Kidney (tissue), 14 donors: ENCODE results near the gene SLC12A7. TPM values are rescaled to one million over a fixed set of nuclear protein-coding genes. Genes with fewer than 3 reads are reported as not detected.
A peak's percentile ranks its signal among the peaks of the same experiment; 100 is the strongest.

Experiments
- DNase-seq, 5 donors: peaks; one replicate each; pipeline ENCODE4 v3.0.0-alpha.2; 2013 to 2020
- FAIRE-seq: peaks from 2 replicates; lab custom pipeline; 2012; peaks lifted over from hg19 to GRCh38; lab: Jason Lieb, UNC
- H3K27ac ChIP-seq, 2 donors: one replicate each; pipeline ENCODE4 v1.7.0; 2013; ENCODE audit warnings: low read depth in 2 of 2, low read length in 2 of 2, inconsistent platforms in 1 of 2
- H3K27me3 ChIP-seq: one replicate; pipeline ENCODE4 v1.7.1; 2013; ENCODE audit warnings: low read length, inconsistent platforms; ENCODE audit not compliant: control insufficient read depth, insufficient read depth
- H3K36me3 ChIP-seq, 3 donors: one replicate each; pipeline versions ENCODE4 v1.7.0 to v1.7.1; 2013; ENCODE audit warnings: low read length in 3 of 3, control low read depth in 1 of 3, inconsistent platforms in 1 of 3; ENCODE audit not compliant: insufficient read depth in 3 of 3, control insufficient read depth in 2 of 3
- H3K4me1 ChIP-seq, 3 donors: one replicate each; pipeline versions ENCODE4 v1.7.0 to v1.7.1; 2013; ENCODE audit warnings: low read length in 3 of 3, inconsistent platforms in 1 of 3, low read depth in 1 of 3; ENCODE audit not compliant: control insufficient read depth in 2 of 3, insufficient read depth in 2 of 3
- H3K4me3 ChIP-seq, 3 donors: one replicate each; pipeline versions ENCODE4 v1.7.0 to v1.8.1; 2013; ENCODE audit warnings: low read length in 3 of 3, control low read depth in 1 of 3, inconsistent platforms in 1 of 3
- H3K9ac ChIP-seq, 3 donors: one replicate each; pipeline versions ENCODE4 v1.7.0 to v1.7.1; 2013; ENCODE audit warnings: low read length in 3 of 3, control low read depth in 1 of 3, inconsistent platforms in 1 of 3
- H3K9me3 ChIP-seq, 3 donors: one replicate each; pipeline versions ENCODE4 v1.7.0 to v1.7.1; 2013; ENCODE audit warnings: low read length in 3 of 3, control low read depth in 1 of 3, inconsistent platforms in 1 of 3; ENCODE audit not compliant: control insufficient read depth in 2 of 3, insufficient read depth in 1 of 3
- intact Hi-C: fragments of 100-400 bp; cut with DNase I; formaldehyde crosslinking; loops from one replicate; pipeline ENCODE4 v1.11.1; 2022
- polyA plus RNA-seq: library from polyadenylated mRNA; stranded (reverse); fragments of 350-450 nt; fragmentation: Illumina TruSeq; extraction: RNeasy Lipid Tissue Mini Kit (QIAGEN cat#74804); gene quantifications from one replicate; pipeline ENCODE4 v1.2.3, GENCODE V29; 2014; ENCODE audit warnings: low read depth, low replicate concordance; ENCODE audit not compliant: insufficient read depth
- total RNA-seq: library from RNA; stranded (reverse); fragmentation: NEBNext Ultra II Directional; extraction: Animal tissue kit (Norgen Biotek cat#: 25700); gene quantifications from one replicate; pipeline ENCODE4 v1.2.1, GENCODE V29; 2021
- TF ChIP-seq, protein P1 (sequence below): IDR thresholded peaks from 3 replicates; pipeline ENCODE4 v1.5.1; 2012; ENCODE audit warnings: mild to moderate bottlenecking, moderate library complexity, borderline replicate concordance; ENCODE audit not compliant: insufficient read depth; ENCODE audit errors: extremely low read depth
- donor health status: control.
- donor health status: control.
- donor health status: control.
- donor health status: control.
- donor health status: control.
- donor health status: DM: yes; HTN: yes; CAD: no.
- donor health status: Normal renal cell carcinoma (clear cell type).

The SLC12A7 gene
- total and polyA plus RNA-seq, 2 donors from 2014 or later, result 28.2 to 92.9 TPM

GRCh38 chr5:1011226-1011631, 100.6 kb downstream of the SLC12A7 start:
- FAIRE-seq (no peak), DNase-seq (peak in 3 of 5 donors; percentile 52 to 69 (median 54))
- no peak overlapping the region for H3K9ac ChIP-seq
- intact Hi-C loops, result no loop called here
- H3K4me1 ChIP-seq, result peaks cover 0 to 13% (median 2%) of the 10 kb centered on the region in 3 donors
- no peaks in the 10 kb centered on the region for H3K36me3 ChIP-seq
- no peaks in the 10 kb centered on the region for H3K9me3 ChIP-seq
- no peaks in the 10 kb centered on the region for H3K27me3 ChIP-seq
- TF ChIP-seq, protein P1, sequence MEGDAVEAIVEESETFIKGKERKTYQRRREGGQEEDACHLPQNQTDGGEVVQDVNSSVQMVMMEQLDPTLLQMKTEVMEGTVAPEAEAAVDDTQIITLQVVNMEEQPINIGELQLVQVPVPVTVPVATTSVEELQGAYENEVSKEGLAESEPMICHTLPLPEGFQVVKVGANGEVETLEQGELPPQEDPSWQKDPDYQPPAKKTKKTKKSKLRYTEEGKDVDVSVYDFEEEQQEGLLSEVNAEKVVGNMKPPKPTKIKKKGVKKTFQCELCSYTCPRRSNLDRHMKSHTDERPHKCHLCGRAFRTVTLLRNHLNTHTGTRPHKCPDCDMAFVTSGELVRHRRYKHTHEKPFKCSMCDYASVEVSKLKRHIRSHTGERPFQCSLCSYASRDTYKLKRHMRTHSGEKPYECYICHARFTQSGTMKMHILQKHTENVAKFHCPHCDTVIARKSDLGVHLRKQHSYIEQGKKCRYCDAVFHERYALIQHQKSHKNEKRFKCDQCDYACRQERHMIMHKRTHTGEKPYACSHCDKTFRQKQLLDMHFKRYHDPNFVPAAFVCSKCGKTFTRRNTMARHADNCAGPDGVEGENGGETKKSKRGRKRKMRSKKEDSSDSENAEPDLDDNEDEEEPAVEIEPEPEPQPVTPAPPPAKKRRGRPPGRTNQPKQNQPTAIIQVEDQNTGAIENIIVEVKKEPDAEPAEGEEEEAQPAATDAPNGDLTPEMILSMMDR, result peak; percentile 15
- no peak overlapping the region for H3K4me3 ChIP-seq
- H3K27ac ChIP-seq, result no peak overlapping the region

DNA sequence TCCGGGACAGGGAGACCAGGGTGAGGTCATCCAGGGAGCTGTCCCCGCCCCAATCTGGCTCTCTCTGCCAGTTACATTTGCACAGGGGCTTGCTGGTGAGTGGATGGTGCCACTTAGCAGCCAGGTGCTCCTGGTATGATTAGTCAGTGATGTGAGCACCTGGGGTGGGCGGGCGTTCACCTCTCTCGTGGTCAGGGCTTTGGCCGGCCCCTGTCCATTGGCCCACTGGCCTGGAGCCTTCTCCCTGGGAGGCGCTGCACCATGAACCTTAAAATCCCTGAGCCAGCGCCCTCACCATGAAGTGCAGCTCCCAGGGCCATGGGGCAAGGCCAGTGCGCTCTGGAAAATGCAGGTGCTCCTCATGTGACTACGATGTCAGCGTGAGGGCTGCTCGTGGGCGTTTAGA, 101.2 kb downstream of the SLC12A7 start:
- TF ChIP-seq, protein P1, result no peak
- intact Hi-C loops, result no loop called here
- no peak overlapping the region for H3K9ac ChIP-seq
- peaks cover 0 to 14% (median 2%) of the 10 kb centered on the region in 3 donors for H3K4me1 ChIP-seq
- H3K4me3 ChIP-seq, result no peak overlapping the region
- no peaks in the 10 kb centered on the region for H3K36me3 ChIP-seq
- no peak overlapping the region for H3K27ac ChIP-seq
- DNase-seq (peak in 1 of 5 donors; percentile 49), FAIRE-seq (no peak)
- H3K9me3 ChIP-seq, result no peaks in the 10 kb centered on the region
- no peaks in the 10 kb centered on the region for H3K27me3 ChIP-seq

- Histone ChIP-seq H3K9me3 (no peaks in the 10 kb centered on the region), H3K4me1 (peaks cover 0 to 18% (median 2%) of the 10 kb centered on the region in 3 donors), H3K4me3 (peak overlapping the region in 1 of 3 donors; percentile 20), H3K27ac (no peak overlapping the region), H3K36me3 (no peaks in the 10 kb centered on the region), H3K27me3 (no peaks in the 10 kb centered on the region), H3K9ac (no peak overlapping the region)
- intact Hi-C loops, result no loop called here
- FAIRE-seq, result no peak
- TF ChIP-seq, protein P1, result peak; percentile 4
- DNase-seq, result no peak
Observed at GRCh38 chr5:1010181-1010510, 101.7 kb downstream of the SLC12A7 start.
